Stomach (tissue), 4 donors: ENCODE measurements around the gene GRB14.

ENCODE experiments used
- CTCF ChIP-seq, 7 experiments: fragments of 450-650 bp in 4 of 7; fragments of 200-600 bp in 3 of 7; sonication (generic) in 3 of 7; IDR thresholded peaks; one replicate each; pipeline ENCODE4 v1.5.1; 2016 to 2019; ENCODE audit warnings: antibody characterized with exemption in 7 of 7, control low read depth in 2 of 7, mild to moderate bottlenecking in 1 of 7
- EP300 ChIP-seq: sonication (generic); formaldehyde crosslinking; IDR thresholded peaks from one replicate; pipeline ENCODE4 v1.6.1; 2017; ENCODE audit warnings: antibody characterized with exemption
- POLR2A ChIP-seq, 4 donors: fragments of 450-650 bp; IDR thresholded peaks; one replicate each; pipeline ENCODE4 v1.6.1; 2016; ENCODE audit warnings: antibody characterized with exemption in 4 of 4, control low read depth in 2 of 4, mild to moderate bottlenecking in 1 of 4, moderate library complexity in 1 of 4
- POLR2AphosphoS5 ChIP-seq, 3 donors: sonication (generic); formaldehyde crosslinking; IDR thresholded peaks; one replicate each; pipeline ENCODE4 v1.6.1; 2016; ENCODE audit warnings: antibody characterized with exemption in 3 of 3

DNA sequence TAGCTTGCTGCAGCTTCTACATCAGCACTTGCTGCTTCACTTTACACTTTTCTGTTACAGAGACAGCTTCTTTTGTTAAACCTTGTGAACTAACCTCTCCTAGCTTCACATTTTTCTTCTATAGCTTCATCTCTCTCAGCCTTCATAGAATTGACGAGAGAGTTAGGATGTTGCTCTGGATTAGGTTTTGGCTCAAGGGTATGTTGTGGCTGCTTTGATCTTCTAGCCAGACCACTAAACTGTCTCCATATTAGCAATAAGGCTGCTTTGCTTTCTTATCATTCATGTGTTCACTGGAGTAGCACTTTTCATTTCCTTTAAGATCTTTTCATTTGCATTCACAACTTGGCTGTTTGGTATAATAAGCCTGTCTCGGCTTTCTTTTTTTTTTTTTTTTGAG is 46.3 kb upstream of the GRB14 start:
- no peak for TF ChIP-seq CTCF (IDR thresholded peaks at IDR 0.05)
- no peak for TF ChIP-seq POLR2AphosphoS5 (IDR thresholded peaks at IDR 0.05)
- no peak for TF ChIP-seq POLR2A (IDR thresholded peaks at IDR 0.05)
- TF ChIP-seq EP300, result no peak
